GM23338 (cell line): Measurements from ENCODE around the gene TELO2. TPM values are rescaled to one million over a fixed set of nuclear protein-coding genes. Genes with fewer than 3 reads are reported as not detected.

Source experiments
- ATAC-seq: fragments of 200-7000 bp; cut with Tn5 transposase; 3 replicates; pipeline ENCODE4 v1.9.1; 2020
- DNase-seq: peaks from one replicate; pipeline ENCODE4 v3.0.0-alpha.2; 2015; ENCODE audit warnings: low spot score
- H2AFZ ChIP-seq: fragments of 200-600 bp; sonication (generic); 2 replicates; pipeline ENCODE4 v1.8.0; 2016; ENCODE audit warnings: antibody characterized with exemption, mild to moderate bottlenecking, moderate library complexity
- H3F3A ChIP-seq: fragments of 200-600 bp; sonication (generic); replicated peaks from 2 replicates; pipeline ENCODE4 v1.8.0; 2017; ENCODE audit warnings: antibody characterized with exemption, mixed run types, low read depth
- H3K27ac ChIP-seq: fragments of 200-600 bp; sonication (generic); 2 replicates; pipeline ENCODE4 v1.6.1; 2016; ENCODE audit warnings: low read depth
- H3K27me3 ChIP-seq: fragments of 200-600 bp; sonication (generic); 2 replicates; pipeline ENCODE4 v1.8.0; 2016; ENCODE audit warnings: mild to moderate bottlenecking, mixed run types, moderate library complexity; ENCODE audit not compliant: insufficient read depth
- H3K36me3 ChIP-seq: fragments of 200-600 bp; sonication (generic); 2 replicates; pipeline ENCODE4 v1.8.0; 2016; ENCODE audit warnings: mild to moderate bottlenecking; ENCODE audit not compliant: insufficient read depth
- H3K4me1 ChIP-seq: fragments of 200-600 bp; sonication (generic); 2 replicates; pipeline ENCODE4 v1.8.0; 2016; ENCODE audit warnings: mild to moderate bottlenecking, moderate library complexity; ENCODE audit not compliant: insufficient read depth
- H3K4me2 ChIP-seq: fragments of 200-600 bp; sonication (generic); 2 replicates; pipeline ENCODE4 v1.7.1; 2017; ENCODE audit warnings: mixed run types
- H3K4me3 ChIP-seq: fragments of 200-600 bp; sonication (generic); 2 replicates; pipeline ENCODE4 v1.6.1; 2016; ENCODE audit warnings: mixed run types
- H3K79me2 ChIP-seq: fragments of 200-600 bp; sonication (generic); replicated peaks from 2 replicates; pipeline ENCODE4 v1.8.0; 2017; ENCODE audit warnings: mild to moderate bottlenecking; ENCODE audit not compliant: insufficient read depth
- H3K9me2 ChIP-seq: fragments of 200-600 bp; sonication (generic); 2 replicates; pipeline ENCODE4 v1.8.0; 2017; ENCODE audit not compliant: insufficient read depth
- H4K20me1 ChIP-seq: fragments of 200-600 bp; sonication (generic); replicated peaks from 2 replicates; pipeline ENCODE4 v1.8.0; 2017; ENCODE audit warnings: mild to moderate bottlenecking; ENCODE audit not compliant: insufficient read depth
- H3K27ac Mint-ChIP-seq: 2 replicates; pipeline ENCODE4 v1.8.0; 2020; ENCODE audit warnings: inconsistent platforms, mild to moderate bottlenecking, moderate library complexity, mixed read lengths
- H3K27me3 Mint-ChIP-seq: 3 replicates; pipeline ENCODE4 v1.8.0; 2022; ENCODE audit warnings: low read depth, mild to moderate bottlenecking, moderate library complexity, mixed read lengths, inconsistent platforms; ENCODE audit not compliant: insufficient read depth, poor library complexity
- H3K36me3 Mint-ChIP-seq: 3 replicates; pipeline ENCODE4 v1.8.0; 2021; ENCODE audit warnings: low read depth, mild to moderate bottlenecking, inconsistent platforms, moderate library complexity, mixed read lengths
- H3K4me1 Mint-ChIP-seq: 3 replicates; pipeline ENCODE4 v1.8.0; 2020; ENCODE audit warnings: mild to moderate bottlenecking, inconsistent platforms, mixed read lengths
- H3K4me3 Mint-ChIP-seq: 3 replicates; pipeline ENCODE4 v1.8.0; 2021; ENCODE audit warnings: moderate library complexity, mild to moderate bottlenecking, inconsistent platforms, mixed read lengths
- H3K9me3 Mint-ChIP-seq: 3 replicates; pipeline ENCODE4 v1.8.0; 2020; ENCODE audit warnings: moderate library complexity, mild to moderate bottlenecking, inconsistent platforms, mixed read lengths
- CREB1 ChIP-seq: fragments of 250-450 bp; sonication (Bioruptor Pico); IDR thresholded peaks from 2 replicates; pipeline ENCODE4 v1.5.0; 2020; ENCODE audit warnings: low read depth, mild to moderate bottlenecking, moderate library complexity
- CTCF ChIP-seq, 2 experiments: fragments of 200-600 bp in 1 of 2; sonication (generic) in 1 of 2; conservative IDR thresholded peaks; 2 replicates each; pipeline versions ENCODE4 v1.5.1 to v1.6.1; 2016 to 2017; ENCODE audit warnings: antibody characterized with exemption in 2 of 2, low read depth in 2 of 2, mild to moderate bottlenecking in 2 of 2, moderate library complexity in 1 of 2
- ETS1 ChIP-seq: IDR thresholded peaks from 2 replicates; pipeline ENCODE4 v1.6.1; 2016; ENCODE audit warnings: antibody characterized with exemption
- EZH2 ChIP-seq: fragments of 200-600 bp; sonication (generic); IDR thresholded peaks from one replicate; pipeline ENCODE4 v1.8.0; 2017; ENCODE audit warnings: antibody characterized with exemption, mild to moderate bottlenecking, low read depth; ENCODE audit not compliant: unreplicated experiment
- EZH2phosphoT487 ChIP-seq: fragments of 200-600 bp; sonication (generic); IDR thresholded peaks from one replicate; pipeline ENCODE4 v1.8.1; 2018; ENCODE audit warnings: antibody characterized with exemption; ENCODE audit not compliant: unreplicated experiment
- JUNB ChIP-seq: IDR thresholded peaks from one replicate; pipeline ENCODE4 v1.6.1; 2016; ENCODE audit warnings: antibody characterized with exemption; ENCODE audit not compliant: unreplicated experiment
- NANOG ChIP-seq: IDR thresholded peaks from 2 replicates; pipeline ENCODE4 v1.6.1; 2016; ENCODE audit warnings: antibody characterized with exemption, borderline replicate concordance
- POLR2AphosphoS5 ChIP-seq: IDR thresholded peaks from 2 replicates; pipeline ENCODE4 v1.6.1; 2016; ENCODE audit warnings: antibody characterized with exemption, low read depth
- REST ChIP-seq: IDR thresholded peaks from one replicate; pipeline ENCODE4 v1.6.1; 2018; ENCODE audit warnings: antibody characterized with exemption; ENCODE audit not compliant: unreplicated experiment
- STAT1 ChIP-seq: IDR thresholded peaks from one replicate; pipeline ENCODE4 v1.6.1; 2016; ENCODE audit warnings: antibody characterized with exemption; ENCODE audit not compliant: unreplicated experiment
- ZNF114 ChIP-seq: fragments of 250-450 bp; sonication (Bioruptor Pico); IDR thresholded peaks from 2 replicates; pipeline ENCODE4 v1.5.0; 2020; ENCODE audit warnings: mild to moderate bottlenecking, moderate library complexity
- ZNF331 ChIP-seq: fragments of 250-450 bp; sonication (Bioruptor Pico); IDR thresholded peaks from 2 replicates; pipeline ENCODE4 v1.5.0; 2020; ENCODE audit warnings: low read depth, mild to moderate bottlenecking, moderate library complexity
- ZNF462 ChIP-seq: fragments of 250-450 bp; sonication (Bioruptor Pico); IDR thresholded peaks from 2 replicates; pipeline ENCODE4 v1.5.0; 2020; ENCODE audit warnings: mild to moderate bottlenecking, moderate library complexity
- polyA plus RNA-seq: library from polyadenylated mRNA; unstranded; fragments of >200 nt; fragmentation: Nextera tagmentation; extraction: Ambion mirVana; gene quantifications from 2 replicates; pipeline ENCODE4 v1.2.1, GENCODE V29; 2016
- total RNA-seq: library from RNA; depleted of rRNA; stranded (reverse); fragments of >200 nt; shearing (Covaris generic); gene quantifications from 2 replicates; pipeline ENCODE4 v1.2.3, GENCODE V29; 2014

TELO2 gene
- total and polyA plus RNA-seq, 2 experiments from 2014 or later, result 45.4 to 76.0 TPM

- Mint-ChIP-seq H3K36me3 (peaks cover 8% of the 10 kb centered on the region), H3K27me3 (no peaks in the 10 kb centered on the region), H3K4me3 (no peak overlapping the region), H3K4me1 (no peaks in the 10 kb centered on the region; the same call in 2 of the 3 replicates), H3K9me3 (no peaks in the 10 kb centered on the region), H3K27ac (no peak overlapping the region)
- Histone ChIP-seq H3K79me2 (no peaks in the 10 kb centered on the region; the same call in 1 of the 2 replicates), H3K4me2 (no peak overlapping the region), H3K9me2 (no peaks in the 10 kb centered on the region), H3F3A (no peaks in the 10 kb centered on the region), H4K20me1 (peaks cover 4% of the 10 kb centered on the region), H3K4me3 (no peak overlapping the region), H2AFZ (no peak overlapping the region), H3K4me1 (no peaks in the 10 kb centered on the region), H3K27ac (no peak overlapping the region), H3K36me3 (no peaks in the 10 kb centered on the region), H3K27me3 (no peaks in the 10 kb centered on the region)
- TF ChIP-seq ZNF331 (CRISPR knock-in tag) (no peak), POLR2AphosphoS5 (no peak), CTCF (conservative IDR thresholded peaks at IDR 0.05; ENCODE audit: low read depth in 2 of 2) (no peak), NANOG (no peak), CREB1 (CRISPR knock-in tag) (no peak), JUNB (no peak), ZNF114 (CRISPR knock-in tag) (no peak), ETS1 (no peak), REST (no peak), STAT1 (no peak), EZH2phosphoT487 (no peak), EZH2 (no peak), ZNF462 (CRISPR knock-in tag) (no peak)
- ATAC-seq, result no peak
- DNase-seq, result no peak
Observed at GRCh38 chr16:1458336-1458976, 34.7 kb upstream of the TELO2 start.
